ENCODE results near the gene FKBP5.
"Not testable (repeated sequence)": the region's sequence is repeated elsewhere in the genome, so short reads cannot be mapped to it uniquely, and the experiment has no call there.

Gene FKBP5

DNA sequence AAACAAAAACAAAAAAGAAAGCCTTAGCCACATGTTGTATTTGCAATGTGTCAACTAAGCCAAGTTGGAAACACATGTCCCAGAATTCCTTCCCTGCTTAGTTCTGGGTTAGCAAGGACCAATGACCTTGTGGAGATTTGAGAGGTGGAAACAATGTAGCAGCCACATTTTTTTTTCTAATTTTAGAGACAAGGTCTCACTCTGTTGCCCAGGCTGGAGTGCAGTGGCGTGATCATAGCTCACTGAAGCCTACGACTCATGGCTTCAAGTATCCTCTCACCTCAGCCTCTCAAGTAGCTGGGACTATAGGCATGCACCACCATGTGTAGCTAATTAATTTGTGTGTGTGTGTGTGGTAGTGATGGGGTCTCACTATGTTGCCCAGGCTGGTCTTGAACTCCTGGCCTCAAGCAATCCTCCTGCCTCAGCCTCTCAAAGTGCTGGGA is 117.8 kb downstream of the FKBP5 start:
- not testable (repeated sequence) for H3K27ac ChIP-seq (ENCODE audit: insufficient read depth, low read depth, low read length, poor library complexity, severe bottlenecking); H3K9me3 ChIP-seq (ENCODE audit: control insufficient read depth, low read length); H3K4me1 ChIP-seq (ENCODE audit: control insufficient read depth, insufficient read depth, low read length); H3K4me3 ChIP-seq (ENCODE audit: insufficient read depth, low read depth, low read length); H3K36me3 ChIP-seq (ENCODE audit: control insufficient read depth, insufficient read depth, low read length); H3K27me3 ChIP-seq (ENCODE audit: control insufficient read depth, insufficient read depth, low read length, poor library complexity, severe bottlenecking)
- 93 to 95% methylated on average over 2 of the region's 2 CpGs for WGBS, 2 experiments

- Histone ChIP-seq H3K9me3 (ENCODE audit: control insufficient read depth, low read length) (no peaks in the 10 kb centered on the region), H3K4me1 (ENCODE audit: control insufficient read depth, insufficient read depth, low read length) (no peaks in the 10 kb centered on the region), H3K36me3 (ENCODE audit: control insufficient read depth, insufficient read depth, low read length) (no peaks in the 10 kb centered on the region), H3K27ac (ENCODE audit: insufficient read depth, low read depth, low read length, poor library complexity, severe bottlenecking) (no peak overlapping the region), H3K27me3 (ENCODE audit: control insufficient read depth, insufficient read depth, low read length, poor library complexity, severe bottlenecking) (no peaks in the 10 kb centered on the region), H3K4me3 (ENCODE audit: insufficient read depth, low read depth, low read length) (no peak overlapping the region)
- WGBS, 2 experiments, result 69 to 81% methylated on average over 5 of the region's 5 CpGs
These were observed 119.7 kb downstream of the FKBP5 start for GRCh38 chr6:35569011-35569461.

GRCh38 chr6:35566794-35567193 is 121.9 kb downstream of the FKBP5 start:
- H3K27me3 ChIP-seq (ENCODE audit: control insufficient read depth, insufficient read depth, low read length, poor library complexity, severe bottlenecking), result no peaks in the 10 kb centered on the region
- no peak overlapping the region for H3K4me3 ChIP-seq (ENCODE audit: insufficient read depth, low read depth, low read length)
- H3K36me3 ChIP-seq (ENCODE audit: control insufficient read depth, insufficient read depth, low read length), result no peaks in the 10 kb centered on the region
- no peaks in the 10 kb centered on the region for H3K9me3 ChIP-seq (ENCODE audit: control insufficient read depth, low read length)
- H3K4me1 ChIP-seq (ENCODE audit: control insufficient read depth, insufficient read depth, low read length), result no peaks in the 10 kb centered on the region
- 90% methylated on average over 8 of the region's 8 CpGs for WGBS, 2 experiments
- H3K27ac ChIP-seq (ENCODE audit: insufficient read depth, low read depth, low read length, poor library complexity, severe bottlenecking), result no peak overlapping the region

DNA sequence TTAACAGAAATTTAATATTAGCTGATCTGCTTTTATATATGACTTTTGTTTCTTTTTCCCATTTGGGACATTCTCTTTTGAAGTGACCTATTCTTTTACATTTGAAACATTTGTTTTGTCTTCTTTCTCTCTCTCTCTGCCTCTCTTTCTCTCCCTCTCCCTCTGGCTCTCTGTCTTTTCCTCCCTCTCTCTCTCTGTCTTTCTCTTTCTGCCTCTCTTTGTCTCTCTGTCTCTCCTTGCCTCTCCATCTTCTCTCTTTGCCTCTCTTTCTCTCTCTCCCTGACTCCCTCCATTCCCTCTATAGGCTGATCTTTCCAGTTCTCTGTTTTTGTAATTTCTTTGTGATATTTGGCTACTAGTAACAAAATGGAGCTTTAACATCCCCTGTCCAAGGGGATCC is 124.0 kb downstream of the FKBP5 start:
- no peaks in the 10 kb centered on the region for H3K4me1 ChIP-seq (ENCODE audit: control insufficient read depth, insufficient read depth, low read length)
- H3K27me3 ChIP-seq (ENCODE audit: control insufficient read depth, insufficient read depth, low read length, poor library complexity, severe bottlenecking), result no peaks in the 10 kb centered on the region
- no peaks in the 10 kb centered on the region for H3K9me3 ChIP-seq (ENCODE audit: control insufficient read depth, low read length)
- H3K36me3 ChIP-seq (ENCODE audit: control insufficient read depth, insufficient read depth, low read length), result no peaks in the 10 kb centered on the region
- no peak overlapping the region for H3K27ac ChIP-seq (ENCODE audit: insufficient read depth, low read depth, low read length, poor library complexity, severe bottlenecking)
- H3K4me3 ChIP-seq (ENCODE audit: insufficient read depth, low read depth, low read length), result no peak overlapping the region

DNA sequence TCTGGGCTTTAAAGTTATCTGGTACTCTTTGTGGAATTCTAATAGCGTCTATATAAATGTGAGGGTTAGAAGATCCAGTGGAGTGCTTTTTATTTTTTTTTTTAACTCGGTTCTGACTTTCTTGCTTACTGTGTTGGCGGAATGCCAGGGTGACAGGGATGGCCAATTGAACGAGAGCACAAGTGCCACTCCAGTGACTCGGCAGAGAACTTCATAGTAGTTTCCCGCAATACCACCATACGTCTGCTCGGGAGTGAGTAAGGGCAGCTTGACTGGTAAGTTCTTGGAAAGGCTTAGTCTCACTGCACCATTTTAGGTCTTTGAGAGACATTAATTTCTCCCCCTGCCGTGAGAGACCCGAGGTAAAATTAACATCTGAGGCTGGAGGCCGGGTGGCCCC is 126.7 kb downstream of the FKBP5 start:
- 86 to 87% methylated on average over 11 of the region's 11 CpGs for WGBS, 2 experiments
- H3K4me3 ChIP-seq (ENCODE audit: insufficient read depth, low read depth, low read length), result no peak overlapping the region

DNA sequence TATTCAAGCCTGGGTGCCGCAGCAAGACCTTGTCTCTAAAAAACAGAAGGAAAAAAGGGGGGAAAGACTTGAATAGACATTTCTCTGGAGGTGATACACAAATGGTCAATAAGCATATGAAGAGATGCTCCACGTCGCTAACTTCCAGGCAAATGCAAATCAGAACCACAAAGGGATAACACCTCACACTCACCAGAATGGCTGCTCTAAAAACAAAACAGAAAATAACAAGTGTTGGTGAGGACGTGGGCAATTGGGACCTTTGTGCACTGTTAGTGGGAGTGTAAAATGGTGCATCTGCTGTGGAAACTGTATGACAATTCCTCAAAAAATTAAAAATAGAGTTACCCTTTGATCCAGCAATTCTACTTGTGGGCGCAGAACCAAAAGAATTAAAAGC is 127.6 kb downstream of the FKBP5 start:
- Histone ChIP-seq H3K27ac (ENCODE audit: insufficient read depth, low read depth, low read length, poor library complexity, severe bottlenecking) (no peak overlapping the region), H3K9me3 (ENCODE audit: control insufficient read depth, low read length) (no peaks in the 10 kb centered on the region), H3K4me1 (ENCODE audit: control insufficient read depth, insufficient read depth, low read length) (no peaks in the 10 kb centered on the region), H3K4me3 (ENCODE audit: insufficient read depth, low read depth, low read length) (no peak overlapping the region), H3K27me3 (ENCODE audit: control insufficient read depth, insufficient read depth, low read length, poor library complexity, severe bottlenecking) (no peaks in the 10 kb centered on the region), H3K36me3 (ENCODE audit: control insufficient read depth, insufficient read depth, low read length) (no peaks in the 10 kb centered on the region)
- WGBS, 2 experiments, result 67% methylated on average over 5 of the region's 5 CpGs

More for the DNA sequence above, 126.7 kb downstream of the FKBP5 start:
- no peaks in the 10 kb centered on the region for H3K36me3 ChIP-seq (ENCODE audit: control insufficient read depth, insufficient read depth, low read length)
- H3K27ac ChIP-seq (ENCODE audit: insufficient read depth, low read depth, low read length, poor library complexity, severe bottlenecking), result no peak overlapping the region
- no peaks in the 10 kb centered on the region for H3K27me3 ChIP-seq (ENCODE audit: control insufficient read depth, insufficient read depth, low read length, poor library complexity, severe bottlenecking)
- no peaks in the 10 kb centered on the region for H3K9me3 ChIP-seq (ENCODE audit: control insufficient read depth, low read length)
- no peaks in the 10 kb centered on the region for H3K4me1 ChIP-seq (ENCODE audit: control insufficient read depth, insufficient read depth, low read length)

- Histone ChIP-seq H3K36me3 (ENCODE audit: control insufficient read depth, insufficient read depth, low read length) (no peaks in the 10 kb centered on the region), H3K4me3 (ENCODE audit: insufficient read depth, low read depth, low read length) (no peak overlapping the region), H3K27ac (ENCODE audit: insufficient read depth, low read depth, low read length, poor library complexity, severe bottlenecking) (no peak overlapping the region), H3K9me3 (ENCODE audit: control insufficient read depth, low read length) (no peaks in the 10 kb centered on the region), H3K4me1 (ENCODE audit: control insufficient read depth, insufficient read depth, low read length) (no peaks in the 10 kb centered on the region), H3K27me3 (ENCODE audit: control insufficient read depth, insufficient read depth, low read length, poor library complexity, severe bottlenecking) (no peaks in the 10 kb centered on the region)
- 94 to 95% methylated on average over 12 of the region's 12 CpGs for WGBS, 2 experiments
These were observed 130.1 kb downstream of the FKBP5 start for GRCh38 chr6:35558571-35558970.

- no peak overlapping the region for H3K4me3 ChIP-seq (ENCODE audit: insufficient read depth, low read depth, low read length)
These were observed 131.5 kb downstream of the FKBP5 start for GRCh38 chr6:35557239-35557638.

DNA sequence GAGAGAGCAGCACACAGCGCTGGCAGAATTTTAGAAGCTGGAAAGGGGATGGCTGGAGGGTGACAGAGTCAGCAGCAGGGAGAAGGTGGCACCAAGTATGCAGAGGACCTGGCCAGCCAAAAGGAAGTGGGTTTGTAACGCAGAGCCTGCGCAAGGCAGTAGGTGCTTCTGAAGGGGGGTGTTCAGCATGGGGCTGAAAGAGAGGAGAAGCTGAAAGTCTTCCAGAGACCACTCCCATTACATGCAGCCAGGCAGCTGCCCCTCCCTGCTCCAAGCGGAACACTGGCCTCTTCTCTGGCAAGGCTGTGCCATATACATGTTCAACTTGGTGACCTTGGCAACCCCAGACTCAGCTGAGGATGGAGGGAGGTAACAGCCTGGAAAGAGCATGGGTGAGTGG is 133.9 kb downstream of the FKBP5 start:
- Histone ChIP-seq H3K36me3 (ENCODE audit: control insufficient read depth, insufficient read depth, low read length) (no peaks in the 10 kb centered on the region), H3K9me3 (ENCODE audit: control insufficient read depth, low read length) (no peaks in the 10 kb centered on the region), H3K27me3 (ENCODE audit: control insufficient read depth, insufficient read depth, low read length, poor library complexity, severe bottlenecking) (no peaks in the 10 kb centered on the region), H3K4me1 (ENCODE audit: control insufficient read depth, insufficient read depth, low read length) (no peaks in the 10 kb centered on the region), H3K27ac (ENCODE audit: insufficient read depth, low read depth, low read length, poor library complexity, severe bottlenecking) (no peak overlapping the region), H3K4me3 (ENCODE audit: insufficient read depth, low read depth, low read length) (no peak overlapping the region)
- 93 to 95% methylated on average over 4 of the region's 4 CpGs for WGBS, 2 experiments

More at GRCh38 chr6:35557239-35557638, 131.5 kb downstream of the FKBP5 start:
- Histone ChIP-seq H3K4me1 (ENCODE audit: control insufficient read depth, insufficient read depth, low read length) (no peaks in the 10 kb centered on the region), H3K27me3 (ENCODE audit: control insufficient read depth, insufficient read depth, low read length, poor library complexity, severe bottlenecking) (no peaks in the 10 kb centered on the region), H3K9me3 (ENCODE audit: control insufficient read depth, low read length) (no peaks in the 10 kb centered on the region), H3K27ac (ENCODE audit: insufficient read depth, low read depth, low read length, poor library complexity, severe bottlenecking) (no peak overlapping the region), H3K36me3 (ENCODE audit: control insufficient read depth, insufficient read depth, low read length) (no peaks in the 10 kb centered on the region)
- WGBS, 2 experiments, result 88 to 89% methylated on average over 6 of the region's 6 CpGs

DNA sequence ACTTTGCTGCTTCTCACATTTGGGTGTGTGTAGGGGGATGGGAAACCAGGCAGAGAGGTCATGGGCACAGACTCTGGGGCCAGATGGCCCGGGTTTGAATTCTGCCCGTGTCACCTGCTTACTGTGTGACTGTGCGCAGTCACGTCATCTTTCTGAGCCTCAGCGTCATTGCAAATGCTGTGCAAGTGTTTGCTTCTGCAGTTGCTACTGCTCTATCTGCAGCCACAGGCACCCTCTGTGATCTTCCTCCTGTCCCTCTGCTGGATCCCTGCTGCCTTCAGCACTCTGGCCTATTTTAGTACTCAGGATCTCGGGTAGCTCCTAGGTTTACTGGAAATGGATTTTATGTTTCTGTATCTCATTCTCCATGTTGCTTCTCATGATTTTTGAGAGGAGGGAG is 135.4 kb downstream of the FKBP5 start:
- Histone ChIP-seq H3K4me3 (ENCODE audit: insufficient read depth, low read depth, low read length) (no peak overlapping the region), H3K27me3 (ENCODE audit: control insufficient read depth, insufficient read depth, low read length, poor library complexity, severe bottlenecking) (no peaks in the 10 kb centered on the region), H3K9me3 (ENCODE audit: control insufficient read depth, low read length) (no peaks in the 10 kb centered on the region), H3K36me3 (ENCODE audit: control insufficient read depth, insufficient read depth, low read length) (no peaks in the 10 kb centered on the region), H3K4me1 (ENCODE audit: control insufficient read depth, insufficient read depth, low read length) (no peaks in the 10 kb centered on the region), H3K27ac (ENCODE audit: insufficient read depth, low read depth, low read length, poor library complexity, severe bottlenecking) (no peak overlapping the region)
- WGBS, 2 experiments, result 95 to 96% methylated on average over 6 of the region's 6 CpGs

- Histone ChIP-seq H3K4me1 (ENCODE audit: control insufficient read depth, insufficient read depth, low read length) (no peaks in the 10 kb centered on the region), H3K27me3 (ENCODE audit: control insufficient read depth, insufficient read depth, low read length, poor library complexity, severe bottlenecking) (no peaks in the 10 kb centered on the region), H3K4me3 (ENCODE audit: insufficient read depth, low read depth, low read length) (no peak overlapping the region), H3K9me3 (ENCODE audit: control insufficient read depth, low read length) (no peaks in the 10 kb centered on the region), H3K27ac (ENCODE audit: insufficient read depth, low read depth, low read length, poor library complexity, severe bottlenecking) (no peak overlapping the region), H3K36me3 (ENCODE audit: control insufficient read depth, insufficient read depth, low read length) (no peaks in the 10 kb centered on the region)
- 79 to 82% methylated on average over 5 of the region's 5 CpGs for WGBS, 2 experiments
These were observed 136.3 kb downstream of the FKBP5 start for GRCh38 chr6:35552285-35552917.

All from ectodermal cell (in vitro differentiated cells).